Neural cell (in vitro differentiated cells): Measurements from ENCODE around the gene BRD3. TPM values are rescaled to one million over a fixed set of nuclear protein-coding genes. Genes with fewer than 3 reads are reported as not detected.
A peak's percentile ranks its signal among the peaks of the same experiment; 100 is the strongest.
"Not testable (repeated sequence)": the region's sequence is repeated elsewhere in the genome, so short reads cannot be mapped to it uniquely, and the experiment has no call there.

Experiments used
- H2AFZ ChIP-seq: fragments of 200-600, 300-800 bp; sonication (generic), shearing (Covaris generic); 2 replicates; pipeline ENCODE4 v1.6.0; 2014; ENCODE audit warnings: low read depth, mild to moderate bottlenecking, antibody characterized with exemption, low read length, moderate library complexity
- H3F3A ChIP-seq: fragments of 200-600 bp; shearing (Covaris generic); 2 replicates; pipeline ENCODE4 v1.6.1; 2016; ENCODE audit warnings: mild to moderate bottlenecking, moderate library complexity, mixed read lengths, antibody characterized with exemption, low read length; ENCODE audit not compliant: insufficient read depth, poor library complexity, severe bottlenecking
- H3K27ac ChIP-seq: fragments of 200-600, 300-800 bp; sonication (generic), shearing (Covaris generic); 2 replicates; pipeline ENCODE4 v1.5.1; 2014; ENCODE audit warnings: mild to moderate bottlenecking, low read length, moderate library complexity
- H3K27me3 ChIP-seq: fragments of 300-800, 200-600 bp; sonication (generic), shearing (Covaris generic); 2 replicates; pipeline ENCODE4 v1.6.0; 2014; ENCODE audit warnings: mild to moderate bottlenecking, low read depth, low read length, moderate library complexity; ENCODE audit not compliant: insufficient read depth
- H3K36me3 ChIP-seq: fragments of 300-800, 200-600 bp; sonication (generic), shearing (Covaris generic); 2 replicates; pipeline ENCODE4 v1.5.1; 2014; ENCODE audit warnings: mild to moderate bottlenecking, antibody characterized with exemption, low read length, moderate library complexity; ENCODE audit not compliant: insufficient read depth
- H3K4me2 ChIP-seq: fragments of 300-800, 200-600 bp; sonication (generic), shearing (Covaris generic); 2 replicates; pipeline ENCODE4 v1.6.0; 2014; ENCODE audit warnings: mild to moderate bottlenecking, low read length
- H3K4me3 ChIP-seq: fragments of 300-800, 200-600 bp; sonication (generic), shearing (Covaris generic); 2 replicates; pipeline ENCODE4 v1.5.1; 2014; ENCODE audit warnings: mild to moderate bottlenecking, low read length, moderate library complexity
- H3K79me2 ChIP-seq: fragments of 200-600 bp; shearing (Covaris generic); replicated peaks from 2 replicates; pipeline ENCODE4 v1.6.0; 2014; ENCODE audit warnings: mild to moderate bottlenecking, low read length, moderate library complexity; ENCODE audit not compliant: insufficient read depth
- H3K9ac ChIP-seq: fragments of 300-800, 200-600 bp; sonication (generic), shearing (Covaris generic); 2 replicates; pipeline ENCODE4 v1.6.1; 2016; ENCODE audit warnings: mild to moderate bottlenecking, low read length, mixed read lengths
- H3K9me2 ChIP-seq: fragments of 200-600 bp; shearing (Covaris generic); 2 replicates; pipeline ENCODE4 v1.6.1; 2016; ENCODE audit warnings: mild to moderate bottlenecking, low read length, mixed read lengths; ENCODE audit not compliant: insufficient read depth
- H3K9me3 ChIP-seq: fragments of 200-600, 300-800 bp; sonication (generic), shearing (Covaris generic); 2 replicates; pipeline ENCODE4 v1.6.1; 2016; ENCODE audit warnings: mild to moderate bottlenecking, mixed run types, low read length, moderate library complexity, mixed read lengths
- H4K20me1 ChIP-seq: fragments of 200-600 bp; shearing (Covaris generic); 2 replicates; pipeline ENCODE4 v1.6.1; 2016; ENCODE audit warnings: mild to moderate bottlenecking, mixed run types; ENCODE audit not compliant: insufficient read depth
- EP300 ChIP-seq: fragments of 450-650 bp; conservative IDR thresholded peaks from 2 replicates; pipeline ENCODE4 v1.6.1; 2014; ENCODE audit warnings: antibody characterized with exemption, mild to moderate bottlenecking, moderate library complexity; ENCODE audit not compliant: poor library complexity, severe bottlenecking
- EZH2 ChIP-seq: fragments of 200-600, 300-800 bp; shearing (Covaris generic), sonication (generic); IDR thresholded peaks from 2 replicates; pipeline ENCODE4 v1.6.1; 2014; ENCODE audit warnings: antibody characterized with exemption, low read length, borderline replicate concordance, mild to moderate bottlenecking; ENCODE audit not compliant: insufficient read depth, poor library complexity, severe bottlenecking
- MXI1 ChIP-seq: fragments of 450-650 bp; conservative IDR thresholded peaks from 2 replicates; pipeline ENCODE4 v1.6.1; 2014; ENCODE audit warnings: antibody characterized with exemption, mild to moderate bottlenecking; ENCODE audit not compliant: poor library complexity, severe bottlenecking
- POLR2AphosphoS5 ChIP-seq: IDR thresholded peaks from 2 replicates; pipeline ENCODE4 v1.6.1; 2012
- RAD21 ChIP-seq: fragments of 450-650 bp; conservative IDR thresholded peaks from 2 replicates; pipeline ENCODE4 v1.6.1; 2014; ENCODE audit warnings: antibody characterized with exemption, mild to moderate bottlenecking, moderate library complexity
- REST ChIP-seq: IDR thresholded peaks from 2 replicates; pipeline ENCODE4 v1.6.1; 2012; ENCODE audit warnings: borderline replicate concordance
- SMC3 ChIP-seq: fragments of 450-650 bp; conservative IDR thresholded peaks from 2 replicates; pipeline ENCODE4 v1.6.1; 2014; ENCODE audit warnings: antibody characterized with exemption, mild to moderate bottlenecking, moderate library complexity; ENCODE audit not compliant: poor library complexity
- TAF1 ChIP-seq: IDR thresholded peaks from 2 replicates; pipeline ENCODE4 v1.6.1; 2012; ENCODE audit warnings: low read depth
- polyA plus RNA-seq: library from polyadenylated mRNA; depleted of rRNA; stranded (reverse); fragments of >200 nt; gene quantifications from 2 replicates; pipeline ENCODE4 v1.2.3, GENCODE V29; 2014
- TF ChIP-seq, protein P1 (sequence below): fragments of 450-650 bp; IDR thresholded peaks from 2 replicates; pipeline ENCODE4 v1.5.1; 2014; ENCODE audit warnings: antibody characterized with exemption, mild to moderate bottlenecking, moderate library complexity; ENCODE audit not compliant: poor library complexity, severe bottlenecking

Gene BRD3
- polyA plus RNA-seq, 1 donor from 2014 or later = 17.6 TPM

DNA sequence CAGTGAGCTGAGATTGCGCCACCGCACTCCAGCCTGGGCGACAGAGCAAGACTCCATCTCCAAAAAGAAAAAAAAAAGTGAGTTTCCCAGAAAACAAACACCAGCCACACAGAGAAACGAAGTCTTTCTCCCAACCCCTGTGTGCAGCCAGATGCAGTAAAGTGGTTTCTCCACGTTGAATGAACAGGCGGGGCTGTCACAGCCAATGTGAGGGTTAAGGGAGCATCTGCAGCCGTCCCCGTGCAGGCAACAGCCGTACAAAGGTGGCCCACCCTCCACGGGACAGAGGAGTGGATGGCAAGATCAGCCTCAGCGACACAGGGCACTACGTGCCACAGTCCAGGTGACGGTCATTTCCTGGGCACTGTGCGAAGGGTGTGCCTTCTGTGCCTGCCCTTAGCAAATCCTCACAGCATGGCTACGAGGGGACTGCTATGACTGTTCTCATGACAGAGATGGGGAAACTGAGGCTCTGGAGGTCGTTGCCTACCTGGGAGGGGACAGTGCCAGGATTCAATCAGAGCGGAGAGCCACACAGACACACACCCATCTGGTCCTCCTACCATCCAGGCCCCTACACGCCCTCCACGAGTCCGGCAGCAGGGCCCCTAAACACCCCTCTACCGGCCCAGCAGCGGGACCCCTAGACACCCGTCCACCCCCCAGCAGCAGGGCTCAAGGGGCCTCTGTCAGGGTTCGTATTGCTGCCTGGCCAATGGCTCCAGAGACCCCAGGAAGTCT is 78.0 kb downstream of the BRD3 start:
- peak overlapping the region; percentile 85 for H3K4me2 ChIP-seq
- H3K79me2 ChIP-seq = peaks cover 43% of the 10 kb centered on the region
- H2AFZ ChIP-seq = no peak overlapping the region
- peaks cover 4% of the 10 kb centered on the region for H4K20me1 ChIP-seq
- H3K9me3 ChIP-seq = no peaks in the 10 kb centered on the region
- H3K9me2 ChIP-seq = no peaks in the 10 kb centered on the region
- no peaks in the 10 kb centered on the region for H3K27me3 ChIP-seq
- no peak for TF ChIP-seq POLR2AphosphoS5
- no peak for TF ChIP-seq EP300
- no peak for TF ChIP-seq REST
- no peak for TF ChIP-seq RAD21
- no peak for TF ChIP-seq SMC3
- TF ChIP-seq, protein P1, sequence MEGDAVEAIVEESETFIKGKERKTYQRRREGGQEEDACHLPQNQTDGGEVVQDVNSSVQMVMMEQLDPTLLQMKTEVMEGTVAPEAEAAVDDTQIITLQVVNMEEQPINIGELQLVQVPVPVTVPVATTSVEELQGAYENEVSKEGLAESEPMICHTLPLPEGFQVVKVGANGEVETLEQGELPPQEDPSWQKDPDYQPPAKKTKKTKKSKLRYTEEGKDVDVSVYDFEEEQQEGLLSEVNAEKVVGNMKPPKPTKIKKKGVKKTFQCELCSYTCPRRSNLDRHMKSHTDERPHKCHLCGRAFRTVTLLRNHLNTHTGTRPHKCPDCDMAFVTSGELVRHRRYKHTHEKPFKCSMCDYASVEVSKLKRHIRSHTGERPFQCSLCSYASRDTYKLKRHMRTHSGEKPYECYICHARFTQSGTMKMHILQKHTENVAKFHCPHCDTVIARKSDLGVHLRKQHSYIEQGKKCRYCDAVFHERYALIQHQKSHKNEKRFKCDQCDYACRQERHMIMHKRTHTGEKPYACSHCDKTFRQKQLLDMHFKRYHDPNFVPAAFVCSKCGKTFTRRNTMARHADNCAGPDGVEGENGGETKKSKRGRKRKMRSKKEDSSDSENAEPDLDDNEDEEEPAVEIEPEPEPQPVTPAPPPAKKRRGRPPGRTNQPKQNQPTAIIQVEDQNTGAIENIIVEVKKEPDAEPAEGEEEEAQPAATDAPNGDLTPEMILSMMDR = no peak
- TF ChIP-seq EZH2 = no peak
- TF ChIP-seq MXI1 = no peak
- no peak for TF ChIP-seq TAF1
- H3K36me3 ChIP-seq = no peaks in the 10 kb centered on the region
- H3K27ac ChIP-seq = peak overlapping the region; percentile 69
- H3K4me3 ChIP-seq = peak overlapping the region; percentile 91
- no peaks in the 10 kb centered on the region for H3F3A ChIP-seq
- peak overlapping the region; percentile 77 for H3K9ac ChIP-seq

DNA sequence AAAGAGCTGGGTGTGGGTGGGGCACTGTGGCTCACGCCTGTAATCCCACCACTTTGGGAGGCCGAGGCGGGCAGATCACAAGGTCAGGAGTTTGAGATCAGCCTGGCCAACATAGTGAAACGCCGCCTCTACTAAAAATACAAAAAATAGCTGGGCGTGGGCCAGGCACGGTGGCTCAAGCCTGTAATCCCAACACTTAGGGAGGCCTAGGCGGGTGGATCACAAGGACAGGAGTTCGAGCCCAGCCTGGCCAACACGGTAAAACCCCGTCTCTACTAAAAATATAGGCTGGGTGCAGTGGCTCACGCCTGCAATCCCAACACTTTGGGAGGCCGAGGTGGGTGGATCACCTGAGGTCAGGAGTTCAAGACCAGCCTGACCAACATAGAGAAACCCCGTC is 79.1 kb downstream of the BRD3 start:
- H3K9ac ChIP-seq, H3K4me3 ChIP-seq, H3K27ac ChIP-seq, H3K4me2 ChIP-seq, H3K36me3 ChIP-seq, H3F3A ChIP-seq, H4K20me1 ChIP-seq, H3K9me3 ChIP-seq, H3K27me3 ChIP-seq, H2AFZ ChIP-seq, H3K9me2 ChIP-seq: not testable (repeated sequence)
- peaks cover 50% of the 10 kb centered on the region for H3K79me2 ChIP-seq
